ENCODE measurements around the gene PRR18. TPM values are rescaled to one million over a fixed set of nuclear protein-coding genes. Genes with fewer than 3 reads are reported as not detected.
A peak's percentile ranks its signal among the peaks of the same experiment; 100 is the strongest.

PRR18 gene
- total and polyA plus RNA-seq, 2 of the 13 experiments (the other 11 are each of a cell fraction or from before 2014, with no cell fraction given), result 0.04 TPM

- no peak; the same call in 1 of the 2 replicates for TF ChIP-seq CREB1 (IDR thresholded peaks at IDR 0.05)
- TF ChIP-seq CREB1 (CRISPR knock-in tag; IDR thresholded peaks at IDR 0.05), result peak; percentile 74
- TF ChIP-seq HOXA5 (CRISPR knock-in tag; IDR thresholded peaks at IDR 0.05), result peak; percentile 97
- peak; percentile 91; the same call in 1 of the 2 replicates for TF ChIP-seq ZNF563 (CRISPR knock-in tag; IDR thresholded peaks at IDR 0.05)
- peak; percentile 93 for TF ChIP-seq BRCA1 (CRISPR knock-in tag; IDR thresholded peaks at IDR 0.05)
- TF ChIP-seq ZNF543 (CRISPR knock-in tag; IDR thresholded peaks at IDR 0.05), result no peak; the same call in 1 of the 2 replicates
- TF ChIP-seq FOXK2 (IDR thresholded peaks at IDR 0.05), result no peak
- peak; percentile 79 for TF ChIP-seq ZNF552 (CRISPR knock-in tag; IDR thresholded peaks at IDR 0.05; ENCODE audit: borderline replicate concordance)
- no peak; the same call in 1 of the 2 replicates for TF ChIP-seq NFYB (CRISPR knock-in tag; IDR thresholded peaks at IDR 0.05)
- peak; percentile 97 for TF ChIP-seq ZBTB7B (CRISPR knock-in tag; IDR thresholded peaks at IDR 0.05)
- TF ChIP-seq RXRB (CRISPR knock-in tag; IDR thresholded peaks at IDR 0.05; ENCODE audit: borderline replicate concordance), result peak; percentile 72
- TF ChIP-seq MTERF4 (CRISPR knock-in tag; IDR thresholded peaks at IDR 0.05), result peak; percentile 95; the same call in 1 of the 2 replicates
- TF ChIP-seq, protein P1, sequence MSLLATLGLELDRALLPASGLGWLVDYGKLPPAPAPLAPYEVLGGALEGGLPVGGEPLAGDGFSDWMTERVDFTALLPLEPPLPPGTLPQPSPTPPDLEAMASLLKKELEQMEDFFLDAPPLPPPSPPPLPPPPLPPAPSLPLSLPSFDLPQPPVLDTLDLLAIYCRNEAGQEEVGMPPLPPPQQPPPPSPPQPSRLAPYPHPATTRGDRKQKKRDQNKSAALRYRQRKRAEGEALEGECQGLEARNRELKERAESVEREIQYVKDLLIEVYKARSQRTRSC (CRISPR knock-in tag; IDR thresholded peaks at IDR 0.05; ENCODE audit: low read depth), result no peak
- no peak for TF ChIP-seq KAT2B (IDR thresholded peaks at IDR 0.05; ENCODE audit: borderline replicate concordance, low read depth, low read length)
- TF ChIP-seq ZNF737 (CRISPR knock-in tag; IDR thresholded peaks at IDR 0.05; ENCODE audit: borderline replicate concordance), result peak; percentile 90; the same call in 1 of the 2 replicates
- TF ChIP-seq SP4 (CRISPR knock-in tag; IDR thresholded peaks at IDR 0.05), result peak; percentile 70; the same call in 1 of the 2 replicates
- peak; percentile 62 for TF ChIP-seq MIXL1 (CRISPR knock-in tag; IDR thresholded peaks at IDR 0.05)
- peak; percentile 94 for TF ChIP-seq ERF (CRISPR knock-in tag; IDR thresholded peaks at IDR 0.05)
- peak; percentile 96 for TF ChIP-seq YEATS4 (CRISPR knock-in tag; IDR thresholded peaks at IDR 0.05; ENCODE audit: borderline replicate concordance)
- no peak for TF ChIP-seq PCBP2 (optimal IDR thresholded peaks at IDR 0.05; ENCODE audit: low read depth, low read length, poor library complexity, severe bottlenecking)
- no peak for TF ChIP-seq NR2F1 (CRISPR knock-in tag; IDR thresholded peaks at IDR 0.05)
- TF ChIP-seq ZMYM2 (CRISPR knock-in tag; IDR thresholded peaks at IDR 0.05), result peak; percentile 92
- no peak for TF ChIP-seq ATF7 (IDR thresholded peaks at IDR 0.05)
- no peak; the same call in none of the 2 replicates for TF ChIP-seq ATF7 (CRISPR knock-in tag; IDR thresholded peaks at IDR 0.05)
- no peak for TF ChIP-seq MTF1 (CRISPR knock-in tag; IDR thresholded peaks at IDR 0.05)
- TF ChIP-seq ZNF317 (CRISPR knock-in tag; IDR thresholded peaks at IDR 0.05), result peak; percentile 85
- peak; percentile 94 for TF ChIP-seq ZNF781 (CRISPR knock-in tag; IDR thresholded peaks at IDR 0.05; ENCODE audit: borderline replicate concordance, not compliant biosample characterization)
- no peak for TF ChIP-seq U2AF2 (IDR thresholded peaks at IDR 0.05; ENCODE audit: low read depth, low read length)
- TF ChIP-seq ZBTB33 (CRISPR knock-in tag; IDR thresholded peaks at IDR 0.05), result peak; percentile 54; the same call in 1 of the 2 replicates
- peak; percentile 64 for TF ChIP-seq AGO1 (IDR thresholded peaks at IDR 0.05; ENCODE audit: low read depth, low read length, poor library complexity, severe bottlenecking)
Measured at GRCh38 chr6:166342349-166343149, 34.4 kb upstream of the PRR18 start, which contains the start of gene SFT2D1 (continued).

Data from HepG2 (cell line).